Stimulated activated CD8-positive, alpha-beta memory T cell treated with anti-CD3 and anti-CD28 coated beads, Interleukin-7, amount 100 ng/mL, for 4 hours (primary cell): ENCODE data around the gene TXNRD2.
"Not testable (repeated sequence)": the region's sequence is repeated elsewhere in the genome, so short reads cannot be mapped to it uniquely, and the experiment has no call there.

ENCODE experiments used
- DNase-seq, 2 donors: peaks; one replicate each; pipeline ENCODE4 v3.0.0-alpha.2; 2020; ENCODE audit warnings: low read depth in 2 of 2

TXNRD2 gene

DNA sequence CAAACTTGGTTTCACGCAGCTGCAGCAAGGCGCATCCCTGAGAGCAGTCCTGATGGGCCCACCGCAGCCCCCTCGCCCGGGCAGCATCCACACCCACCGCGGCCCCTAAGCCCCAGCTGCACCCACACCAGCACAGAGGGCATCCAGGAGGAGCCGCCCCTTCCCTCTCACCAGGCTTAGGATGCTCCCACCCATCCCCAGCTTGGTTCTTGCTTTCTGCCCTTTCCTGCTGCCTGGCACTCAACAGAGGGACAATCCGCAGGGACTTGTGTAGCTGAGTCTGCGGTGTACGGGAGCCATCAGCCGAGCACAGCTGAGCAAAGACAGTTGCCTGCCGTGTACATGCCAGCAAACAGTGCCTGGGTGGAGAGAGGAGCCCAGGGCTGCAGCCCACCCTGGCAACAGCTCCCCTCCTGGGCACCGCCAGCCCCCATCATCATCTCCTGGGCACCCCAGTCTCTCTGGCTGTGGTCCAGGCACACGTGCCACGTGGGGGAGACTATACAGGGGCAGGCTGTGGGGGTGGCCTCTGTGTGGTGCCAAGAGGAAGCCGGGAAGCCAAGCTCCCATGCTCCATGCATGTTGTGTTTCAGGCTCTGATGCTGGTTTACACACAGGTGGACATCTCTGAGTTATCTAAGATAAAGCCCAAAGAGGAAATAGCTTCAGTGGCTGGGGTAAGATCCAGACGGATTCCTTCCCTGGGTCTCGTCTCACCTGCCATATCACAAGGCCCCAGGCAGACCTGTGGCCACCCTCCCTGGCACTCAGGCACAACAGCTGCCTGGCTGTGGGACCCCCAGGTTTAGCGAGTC is 50.9 kb downstream of the TXNRD2 start:
- no peak for DNase-seq

DNA sequence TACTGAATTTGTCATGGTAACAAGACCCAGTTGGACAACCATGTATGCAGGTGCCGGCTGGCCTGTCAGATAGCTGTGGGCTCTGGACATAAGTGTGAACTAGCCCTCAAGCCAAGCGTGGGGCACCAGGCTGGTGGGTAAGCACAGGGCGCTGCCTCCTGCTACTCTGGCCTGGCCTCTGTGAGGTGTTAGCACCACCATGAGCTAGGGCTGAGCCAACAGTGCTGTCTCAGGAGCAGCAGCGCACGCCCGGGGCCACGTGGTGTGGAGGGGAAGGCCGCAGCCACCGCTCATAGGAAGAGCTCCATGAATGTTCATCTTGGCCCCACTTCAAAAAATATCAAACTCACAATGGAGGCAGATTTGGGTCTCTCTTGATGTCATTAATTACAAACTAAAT is 51.7 kb downstream of the TXNRD2 start:
- no peak for DNase-seq

GRCh38 chr22:19888131-19888746 is 53.4 kb downstream of the TXNRD2 start:
- DNase-seq, result no peak

- DNase-seq, result peak in 1 of 2 donors; percentile 24
Measured at GRCh38 chr22:19887256-19887985, 54.2 kb downstream of the TXNRD2 start.

- peak in 1 of 2 donors; percentile 23 for DNase-seq
Measured at GRCh38 chr22:19886605-19887255, 54.9 kb downstream of the TXNRD2 start.

DNA sequence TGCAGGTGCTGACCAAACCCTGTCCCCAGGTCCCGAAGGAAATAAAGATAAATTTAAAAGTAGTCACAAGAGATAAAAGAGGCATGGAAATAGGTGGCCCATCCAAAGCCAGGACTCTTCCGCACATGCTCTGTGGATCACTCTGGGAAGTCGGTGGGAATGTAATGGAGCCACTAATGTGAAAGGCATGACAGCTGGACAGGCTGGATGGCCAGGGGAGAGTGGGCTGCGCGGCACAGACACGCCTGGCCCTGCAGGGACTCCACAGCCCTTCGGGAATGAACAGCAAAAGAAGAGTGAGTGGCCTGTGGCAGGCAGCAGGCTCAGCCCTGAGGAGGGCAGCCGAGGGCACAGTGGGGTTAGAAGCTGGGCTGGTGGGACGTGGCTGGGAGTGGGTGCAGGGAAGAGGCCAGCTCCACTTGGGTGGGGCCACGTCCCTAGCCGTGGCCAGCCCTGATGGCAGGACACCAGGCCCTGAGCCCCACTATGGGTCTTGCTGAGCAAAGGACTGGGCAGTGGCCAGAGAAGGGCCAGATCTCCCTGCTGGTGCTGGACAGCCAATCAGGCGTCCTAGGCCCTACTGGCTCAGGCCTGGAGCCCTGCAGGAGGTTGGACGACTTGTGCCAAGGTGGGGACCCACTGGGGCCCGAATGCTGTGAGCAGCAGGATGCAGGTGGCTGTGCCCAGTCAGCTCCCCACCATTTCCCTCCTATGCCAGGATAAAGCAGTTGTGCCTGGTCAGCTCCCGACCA is 55.6 kb downstream of the TXNRD2 start:
- no peak for DNase-seq

DNA sequence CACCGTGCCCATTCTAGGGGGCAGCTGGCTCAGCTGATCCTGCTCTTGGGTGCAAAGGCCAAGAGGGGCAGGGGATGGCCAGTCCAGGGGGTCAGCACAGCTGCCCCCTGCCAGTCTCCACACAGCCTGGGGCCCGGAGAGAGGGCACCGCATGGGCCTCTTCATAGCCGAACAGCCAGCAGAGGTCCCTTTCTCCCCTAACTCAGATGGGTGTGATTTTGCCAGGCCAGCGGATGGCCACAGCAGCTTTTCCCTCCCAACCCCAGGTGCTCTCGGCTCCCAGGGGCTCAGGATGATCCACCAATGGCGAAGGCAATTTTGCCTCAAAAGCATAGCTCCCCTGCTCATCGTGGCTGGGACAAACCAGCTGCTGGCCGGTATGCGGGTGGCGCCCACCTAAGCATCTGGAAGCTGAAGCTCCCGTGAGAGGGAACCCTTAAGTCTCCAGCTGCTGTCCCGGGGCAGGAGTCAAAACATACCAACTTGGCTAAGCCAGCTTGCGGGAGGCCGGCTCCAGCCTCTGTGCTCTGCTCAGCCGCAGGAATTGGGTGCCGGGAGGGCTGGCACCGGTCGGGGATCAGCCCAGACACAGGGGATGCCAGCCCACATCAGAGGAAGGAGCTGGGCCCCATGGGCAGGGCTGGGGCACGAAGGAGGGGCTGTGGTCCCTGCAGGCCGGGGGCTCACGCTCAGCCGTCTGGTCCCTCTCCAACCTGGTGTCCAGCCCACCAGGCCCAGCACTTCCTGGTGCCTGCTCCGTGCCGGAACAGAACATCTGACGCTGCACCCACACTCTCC is 56.5 kb downstream of the TXNRD2 start:
- no peak for DNase-seq

- no peak for DNase-seq
Measured at GRCh38 chr22:19884161-19884953, 57.3 kb downstream of the TXNRD2 start.

DNA sequence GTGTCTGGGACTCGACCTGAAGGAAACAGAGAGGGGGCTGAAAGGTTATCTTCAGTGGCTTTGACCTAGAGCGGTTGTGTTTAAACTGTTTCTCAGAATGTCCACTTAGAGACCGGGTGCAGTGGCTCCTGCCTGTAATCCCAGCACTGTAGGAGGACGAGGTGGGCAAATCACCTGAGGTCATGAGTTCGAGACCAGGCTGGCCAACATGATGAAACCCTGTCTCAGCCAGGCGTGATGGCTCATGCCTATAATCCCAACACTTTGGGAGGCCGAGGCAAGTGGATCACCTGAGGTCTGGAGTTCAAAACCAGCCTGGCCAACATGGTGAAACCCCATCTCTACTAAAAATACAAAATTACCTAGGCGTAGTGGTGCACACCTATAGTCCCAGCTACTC is 58.2 kb downstream of the TXNRD2 start:
- DNase-seq, result not testable (repeated sequence)

DNA sequence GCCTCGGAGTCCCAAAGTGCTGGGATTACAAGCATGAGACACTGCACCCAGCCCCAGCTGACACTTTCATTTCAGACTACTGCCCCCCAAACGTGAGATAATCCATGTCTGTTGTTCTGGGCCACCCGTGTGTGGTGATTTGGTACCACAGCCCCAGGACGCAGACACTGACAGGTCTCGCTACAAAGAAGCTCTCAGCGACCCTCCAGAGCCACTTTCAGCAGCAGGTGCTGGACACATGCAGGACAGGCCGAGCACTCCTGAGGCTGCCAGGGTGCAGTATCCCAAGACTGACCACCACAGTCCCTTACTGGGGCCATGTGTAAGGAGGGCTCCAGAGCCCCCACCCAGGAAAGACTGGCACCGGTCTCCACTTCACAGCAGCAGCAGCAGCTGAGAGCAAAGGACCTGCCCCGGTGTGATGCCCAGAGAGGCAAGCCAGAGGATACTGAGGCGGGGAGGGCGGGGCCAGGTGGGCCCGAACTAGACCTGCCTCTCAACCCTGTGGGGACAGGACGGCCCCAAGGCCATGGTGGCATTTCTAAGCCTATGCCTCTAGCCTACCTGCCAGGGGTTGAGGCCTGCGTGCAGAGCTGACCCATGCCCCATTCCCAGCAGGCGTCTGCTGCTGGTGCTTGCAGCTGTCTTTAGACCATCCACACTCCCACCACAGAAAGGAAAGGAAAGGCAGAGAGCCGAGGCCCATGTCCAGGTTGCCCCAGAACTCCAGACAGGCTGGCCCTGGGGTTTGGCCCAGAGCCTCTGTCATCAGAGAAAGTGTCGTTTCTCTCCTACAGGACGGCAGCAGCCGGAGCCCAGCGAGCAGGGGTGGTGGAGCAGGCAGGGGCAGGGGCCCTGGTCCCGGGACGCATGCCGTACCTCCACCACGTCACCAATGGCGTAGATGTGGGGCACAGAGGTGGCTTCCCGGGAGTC is 58.9 kb downstream of the TXNRD2 start:
- DNase-seq, result no peak

- no peak for DNase-seq
Measured at GRCh38 chr22:19880786-19881569, 60.6 kb downstream of the TXNRD2 start.

DNA sequence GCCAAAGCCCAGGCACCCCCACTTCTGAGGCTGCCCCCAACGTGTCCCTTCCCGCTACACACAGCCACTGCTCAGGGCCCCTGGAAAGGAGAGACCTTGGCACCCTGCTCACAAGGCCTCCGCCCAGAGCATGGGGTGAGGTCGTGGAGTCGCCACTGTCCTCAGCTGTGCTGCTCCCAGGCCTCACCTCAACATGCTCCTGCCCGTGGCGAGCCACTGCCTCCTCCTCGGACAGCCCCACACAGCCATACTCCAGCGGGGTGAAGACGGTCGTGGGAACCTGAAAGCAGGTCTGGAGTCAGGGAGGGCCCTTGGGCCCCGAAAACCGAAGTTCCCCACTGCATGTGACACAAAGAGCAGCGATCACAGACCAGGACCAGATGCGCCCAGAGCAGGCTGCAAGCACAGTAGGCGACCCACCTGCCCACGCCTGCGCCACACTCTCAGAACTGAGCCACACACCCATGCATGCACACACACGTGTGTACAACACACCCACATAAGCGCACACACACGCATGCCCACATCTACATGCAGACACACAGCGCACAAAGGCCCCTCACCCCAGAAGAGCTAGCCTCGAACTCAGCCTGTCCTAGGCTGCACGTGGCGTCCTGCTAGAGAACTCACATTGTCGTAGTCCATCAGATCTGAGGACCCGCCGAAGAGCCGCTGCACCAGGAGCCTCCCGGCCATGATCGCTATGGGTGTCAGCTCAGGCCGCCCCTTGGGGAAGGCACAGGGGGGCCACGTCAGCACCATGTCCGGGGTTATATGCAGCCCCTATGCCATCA is 61.4 kb downstream of the TXNRD2 start:
- DNase-seq, result no peak

DNA sequence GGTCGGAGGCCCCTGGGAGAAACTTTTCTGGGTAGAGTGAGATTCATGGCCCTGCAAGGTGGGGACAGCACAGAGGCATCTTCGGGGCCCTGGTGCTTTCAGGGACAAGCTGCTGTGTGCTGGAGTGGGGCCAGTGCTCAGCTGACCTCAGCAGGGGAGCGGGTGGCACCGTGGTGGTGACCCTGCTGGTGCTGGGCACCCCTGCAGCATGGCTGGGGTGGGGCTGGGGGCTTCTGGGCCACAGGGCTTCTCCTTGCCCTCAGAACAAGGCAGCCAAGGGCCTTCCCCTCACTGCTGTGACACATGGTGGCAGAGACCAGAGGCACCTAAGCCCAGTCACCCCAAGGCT is 62.0 kb downstream of the TXNRD2 start:
- DNase-seq, result no peak

- no peak for DNase-seq
Measured at GRCh38 chr22:19879246-19879570, 62.4 kb downstream of the TXNRD2 start.

- no peak for DNase-seq
Measured at GRCh38 chr22:19878461-19879245, 63.0 kb downstream of the TXNRD2 start.

DNA sequence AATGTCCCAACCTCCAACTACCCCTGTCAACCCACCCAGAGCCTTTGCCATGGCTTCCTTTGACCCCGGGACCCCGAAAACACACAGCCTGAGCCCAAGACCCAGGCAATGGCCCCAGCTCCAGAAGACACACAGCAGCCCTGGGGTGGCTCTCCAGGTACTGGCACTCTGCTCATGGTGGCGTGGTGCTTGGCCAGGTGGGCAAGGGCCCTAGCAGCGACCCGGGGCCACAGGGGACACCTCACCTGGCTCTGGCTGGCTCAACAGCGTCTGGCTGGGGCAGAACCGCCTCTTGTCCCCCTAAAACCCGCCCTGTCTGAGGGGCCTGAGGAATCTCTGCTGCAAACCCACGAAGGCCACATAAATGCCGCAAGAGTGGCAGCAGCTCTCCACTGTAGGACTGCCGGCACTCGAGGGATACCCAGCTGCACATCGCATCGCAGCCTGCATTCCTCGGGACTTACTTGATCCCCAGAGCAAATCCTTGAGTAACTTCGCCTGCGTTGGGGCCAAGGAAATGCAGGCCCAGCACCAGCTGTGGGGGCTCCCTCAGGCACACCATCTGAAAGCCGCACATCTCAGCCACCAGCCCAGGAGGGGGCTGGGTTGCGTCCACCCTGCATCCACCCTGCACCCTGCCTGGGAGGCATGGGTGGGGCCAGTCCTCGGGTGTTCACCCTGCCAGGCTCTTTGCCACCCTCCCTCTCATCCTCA is 63.8 kb downstream of the TXNRD2 start:
- no peak for DNase-seq
